GM18867 (cell line): Measurements from ENCODE around the gene PHACTR3.

ENCODE experiments used
- ATAC-seq: cut with Tn5 transposase; IDR thresholded peaks from one replicate; pipeline ENCODE4 v1.9.1; 2021; ENCODE audit warnings: mild to moderate bottlenecking, moderate library complexity; ENCODE audit not compliant: unreplicated experiment

The PHACTR3 gene

GRCh38 chr20:59645271-59645670, 40.9 kb downstream of the PHACTR3 start:
- ATAC-seq = no peak

- ATAC-seq = no peak
Observed at GRCh38 chr20:59645761-59646171, 41.4 kb downstream of the PHACTR3 start.

GRCh38 chr20:59646487-59646886, 42.1 kb downstream of the PHACTR3 start:
- ATAC-seq = no peak

GRCh38 chr20:59647271-59647670, 42.9 kb downstream of the PHACTR3 start:
- no peak for ATAC-seq

GRCh38 chr20:59648466-59649070, 44.2 kb downstream of the PHACTR3 start:
- ATAC-seq = no peak

- no peak for ATAC-seq
Observed at GRCh38 chr20:59650418-59650817, 46.1 kb downstream of the PHACTR3 start.

- ATAC-seq = no peak
Observed at GRCh38 chr20:59652381-59652780, 48.0 kb downstream of the PHACTR3 start.

GRCh38 chr20:59656417-59656816, 52.1 kb downstream of the PHACTR3 start:
- ATAC-seq = no peak

GRCh38 chr20:59657459-59658046, 53.2 kb downstream of the PHACTR3 start:
- no peak for ATAC-seq

- ATAC-seq = no peak
Observed at GRCh38 chr20:59660471-59660870, 56.1 kb downstream of the PHACTR3 start.

- no peak for ATAC-seq
Observed at GRCh38 chr20:59661153-59661552, 56.8 kb downstream of the PHACTR3 start.

GRCh38 chr20:59661621-59662020, 57.3 kb downstream of the PHACTR3 start:
- no peak for ATAC-seq

- no peak for ATAC-seq
Observed at GRCh38 chr20:59662161-59662560, 57.8 kb downstream of the PHACTR3 start.

GRCh38 chr20:59662856-59663512, 58.6 kb downstream of the PHACTR3 start:
- ATAC-seq = no peak

GRCh38 chr20:59663513-59664060, 59.2 kb downstream of the PHACTR3 start:
- ATAC-seq = no peak

- ATAC-seq = no peak
Observed at GRCh38 chr20:59664421-59664941, 60.1 kb downstream of the PHACTR3 start.

GRCh38 chr20:59665656-59666555, 61.6 kb downstream of the PHACTR3 start:
- ATAC-seq = no peak

- no peak for ATAC-seq
Observed at GRCh38 chr20:59666586-59666985, 62.2 kb downstream of the PHACTR3 start.

- no peak for ATAC-seq
Observed at GRCh38 chr20:59667131-59667530, 62.8 kb downstream of the PHACTR3 start.

- ATAC-seq = no peak
Observed at GRCh38 chr20:59667981-59668515, 63.7 kb downstream of the PHACTR3 start.
